Activated CD4-positive, alpha-beta T cell treated with anti-CD3 and anti-CD28 coated beads, Interleukin-2, amount 50 U/mL, for 24 hours (primary cell): Measurements from ENCODE around the gene SVIL.
"Not testable (repeated sequence)": the region's sequence is repeated elsewhere in the genome, so short reads cannot be mapped to it uniquely, and the experiment has no call there.

ENCODE experiments used
- DNase-seq, 2 donors: peaks; one replicate each; pipeline ENCODE4 v3.0.0-alpha.2; 2020; ENCODE audit warnings: low read depth in 1 of 2, low spot score in 1 of 2

SVIL gene

GRCh38 chr10:29623797-29624196, 11.0 kb downstream of the SVIL start:
- DNase-seq = no peak

DNA sequence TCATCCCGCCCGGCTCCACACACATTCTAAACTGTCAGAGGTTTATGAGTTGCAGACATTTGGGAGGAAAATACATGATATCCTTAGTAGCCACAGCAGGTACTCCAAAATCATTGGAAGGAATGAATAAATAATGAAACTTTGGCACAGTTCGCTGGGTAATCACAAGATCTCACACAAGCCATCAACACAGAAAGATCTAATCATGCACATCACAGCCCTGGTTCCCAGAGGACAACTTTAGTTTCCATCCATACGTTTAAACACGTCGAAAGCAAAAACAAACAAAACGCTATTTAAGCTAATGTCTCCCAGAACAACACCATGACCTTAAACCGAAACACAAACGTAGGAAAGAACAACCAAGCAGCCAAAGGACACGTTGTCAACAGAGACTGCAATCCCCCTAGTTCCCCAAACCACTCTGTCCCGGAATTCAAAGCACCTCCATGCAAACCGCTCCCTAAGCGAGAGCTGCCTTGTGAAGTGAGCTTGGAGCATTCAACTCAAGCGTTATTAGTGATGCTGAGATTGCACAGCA, 12.3 kb downstream of the SVIL start:
- DNase-seq = no peak

- no peak for DNase-seq
Measured at GRCh38 chr10:29621161-29621560, 13.6 kb downstream of the SVIL start.

DNA sequence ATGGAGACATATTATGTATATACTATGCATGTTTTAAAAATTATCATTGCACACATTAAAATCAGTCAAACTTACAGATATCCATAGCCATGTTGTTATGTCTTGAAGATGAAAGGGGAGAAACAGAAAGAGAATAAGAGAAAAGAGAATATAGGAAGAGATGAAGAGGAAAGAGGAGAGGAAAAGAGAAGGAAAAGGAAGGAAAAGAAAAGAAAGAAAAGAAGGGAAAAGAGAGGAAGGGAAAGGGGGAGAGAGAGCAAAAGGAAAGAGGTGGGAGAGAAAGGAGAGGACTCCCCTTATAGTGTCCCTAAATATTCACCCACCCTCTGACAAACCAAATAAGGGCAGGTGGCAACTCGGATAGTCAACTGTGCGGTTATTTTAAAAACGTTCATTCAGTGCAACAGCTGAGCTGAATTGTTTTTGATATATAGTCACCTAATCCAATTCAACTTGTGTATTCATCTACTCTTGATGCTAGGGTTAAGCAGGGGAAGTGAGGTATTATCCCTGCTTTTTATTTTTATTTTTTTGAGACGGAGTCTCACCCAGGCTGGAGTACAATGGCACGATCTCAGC, 14.6 kb downstream of the SVIL start:
- no peak for DNase-seq

DNA sequence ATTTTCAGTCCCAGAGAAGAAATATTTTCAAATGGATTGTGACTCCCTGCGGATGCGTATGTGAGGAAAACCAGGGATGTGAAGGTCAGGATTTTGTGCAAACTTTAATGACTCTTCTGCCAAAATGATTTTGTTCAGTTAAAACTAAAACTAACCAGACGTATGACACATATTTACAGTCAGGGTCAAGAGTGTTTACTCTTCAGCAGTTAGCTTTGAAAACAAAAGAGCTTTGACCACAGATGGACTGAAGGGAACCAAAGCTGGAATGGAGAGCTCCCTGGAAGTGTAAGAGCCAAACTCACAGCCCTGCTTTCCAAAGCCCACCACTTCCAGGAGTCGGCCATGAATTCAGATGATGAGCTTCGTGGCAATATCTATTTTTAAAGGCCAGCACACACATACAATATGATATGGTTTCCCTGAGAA, 15.5 kb downstream of the SVIL start:
- no peak for DNase-seq

DNA sequence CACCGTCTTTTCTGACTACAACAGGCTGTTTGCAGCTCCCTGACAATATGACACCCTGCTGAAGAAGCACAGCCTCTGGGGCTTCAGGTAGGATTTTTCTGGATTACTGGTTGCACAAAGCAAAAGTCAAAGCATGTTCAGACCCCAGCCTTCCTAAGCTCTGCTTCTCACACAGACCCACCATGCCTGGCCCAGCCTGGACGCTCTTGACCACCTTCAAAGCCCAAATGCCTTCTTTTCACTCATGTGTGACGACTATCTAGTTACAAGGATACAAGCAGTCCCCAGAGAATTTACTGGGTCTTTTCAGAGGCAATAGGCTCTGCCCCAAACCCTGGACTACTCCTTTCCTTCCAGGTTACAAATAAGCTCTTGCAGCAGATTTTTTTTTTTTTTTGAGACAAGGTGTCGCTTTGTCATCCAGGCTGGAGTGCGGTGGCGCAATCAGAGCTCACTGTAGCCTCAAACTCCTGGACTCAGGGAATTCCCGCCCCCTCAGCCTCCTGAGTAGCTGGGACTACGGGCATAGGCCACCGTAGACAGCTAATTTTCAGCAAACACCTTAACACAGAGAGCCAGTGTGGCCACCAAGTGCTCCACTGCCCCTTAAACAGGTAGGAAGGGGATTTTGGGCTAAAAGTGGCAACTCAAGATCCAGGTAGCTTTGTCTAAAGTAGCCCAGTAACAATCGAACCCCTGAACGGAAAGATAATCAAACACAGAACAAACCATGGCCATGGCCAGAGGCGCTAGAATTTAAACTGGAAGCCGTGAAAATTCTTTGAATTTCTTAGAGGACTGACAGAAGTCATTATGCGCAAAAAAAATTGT, 16.2 kb downstream of the SVIL start:
- DNase-seq = no peak

GRCh38 chr10:29617880-29618340, 16.9 kb downstream of the SVIL start:
- DNase-seq = no peak

DNA sequence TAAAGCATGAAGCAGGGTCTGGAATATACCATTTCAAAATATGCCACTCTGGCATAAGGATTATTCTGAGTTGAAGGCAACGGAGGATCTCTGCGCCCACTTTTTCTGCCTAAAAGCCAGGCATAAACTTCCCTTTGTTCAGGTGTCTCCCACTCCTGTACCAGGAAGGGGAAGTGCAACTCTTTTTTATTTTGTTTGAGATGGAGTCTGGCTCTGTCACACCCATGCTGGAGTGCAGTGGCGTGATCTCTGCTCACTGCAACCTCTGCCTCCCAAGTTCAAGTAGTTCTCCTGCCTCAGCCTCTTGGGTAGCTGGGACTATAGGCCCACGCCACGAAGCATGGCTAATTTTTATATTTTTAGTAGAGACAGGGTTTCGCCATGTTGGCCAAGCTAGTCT, 18.2 kb downstream of the SVIL start:
- DNase-seq = no peak

GRCh38 chr10:29615195-29615594, 19.6 kb downstream of the SVIL start:
- DNase-seq = no peak

GRCh38 chr10:29614289-29614688, 20.5 kb downstream of the SVIL start:
- not testable (repeated sequence) for DNase-seq

DNA sequence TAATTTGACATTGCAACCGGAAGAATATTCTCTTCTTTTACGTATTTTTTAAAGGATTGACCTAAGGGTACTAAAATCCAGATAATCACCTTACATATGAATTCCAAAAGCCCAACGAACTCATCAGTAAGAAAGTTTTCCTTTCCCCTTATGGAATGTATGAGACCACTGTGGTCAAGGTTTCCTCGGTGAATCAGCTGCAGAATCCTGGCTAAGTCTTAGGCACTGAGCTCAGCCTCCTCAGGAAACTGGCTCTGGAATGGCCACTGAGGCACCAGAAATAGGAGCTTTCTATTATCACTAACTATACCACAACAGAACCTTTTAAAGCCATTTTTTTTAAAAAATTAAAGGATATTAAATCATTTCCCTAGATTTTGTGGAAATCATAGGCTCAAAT, 21.0 kb downstream of the SVIL start:
- no peak for DNase-seq

DNA sequence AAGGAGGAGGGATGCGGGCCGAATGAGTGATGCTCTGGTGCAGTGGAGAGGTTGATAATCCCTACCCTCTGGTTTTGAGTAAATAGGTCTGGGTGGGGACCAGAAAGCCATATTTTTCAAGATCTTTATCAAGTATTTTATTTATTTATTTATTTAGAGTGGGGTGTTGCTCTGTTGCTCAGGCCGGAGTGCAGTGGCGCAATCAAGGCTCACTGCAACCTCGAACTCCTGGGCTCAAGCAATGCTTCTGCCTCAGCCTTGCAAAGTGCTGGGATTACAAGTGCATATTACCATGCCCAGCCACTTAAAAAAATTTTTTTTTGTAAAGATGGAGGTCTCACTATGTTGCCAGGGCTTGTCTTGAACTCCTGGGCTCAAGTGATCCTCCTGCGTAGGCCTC, 21.6 kb downstream of the SVIL start:
- DNase-seq = no peak

DNA sequence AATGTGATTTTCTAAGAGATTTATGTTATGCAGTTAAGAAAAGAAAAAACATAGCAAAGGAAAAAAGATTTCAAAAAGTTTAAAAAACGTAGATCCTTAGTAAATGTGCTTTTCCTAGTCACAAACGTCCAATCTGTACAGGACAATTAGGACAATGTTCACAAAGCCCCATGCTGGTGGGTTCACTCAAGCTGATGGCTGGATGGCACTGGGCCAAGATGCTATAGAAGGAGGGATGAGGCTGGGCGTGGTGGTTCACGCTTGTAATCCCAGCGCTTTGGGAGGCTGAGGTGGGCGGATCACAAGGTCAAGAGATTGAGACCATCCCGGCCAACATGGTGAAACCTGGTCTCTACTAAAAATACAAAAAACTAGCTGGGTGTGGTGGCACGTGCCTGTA, 22.1 kb downstream of the SVIL start:
- DNase-seq = no peak

- no peak for DNase-seq
Measured at GRCh38 chr10:29611781-29612381, 22.9 kb downstream of the SVIL start.

DNA sequence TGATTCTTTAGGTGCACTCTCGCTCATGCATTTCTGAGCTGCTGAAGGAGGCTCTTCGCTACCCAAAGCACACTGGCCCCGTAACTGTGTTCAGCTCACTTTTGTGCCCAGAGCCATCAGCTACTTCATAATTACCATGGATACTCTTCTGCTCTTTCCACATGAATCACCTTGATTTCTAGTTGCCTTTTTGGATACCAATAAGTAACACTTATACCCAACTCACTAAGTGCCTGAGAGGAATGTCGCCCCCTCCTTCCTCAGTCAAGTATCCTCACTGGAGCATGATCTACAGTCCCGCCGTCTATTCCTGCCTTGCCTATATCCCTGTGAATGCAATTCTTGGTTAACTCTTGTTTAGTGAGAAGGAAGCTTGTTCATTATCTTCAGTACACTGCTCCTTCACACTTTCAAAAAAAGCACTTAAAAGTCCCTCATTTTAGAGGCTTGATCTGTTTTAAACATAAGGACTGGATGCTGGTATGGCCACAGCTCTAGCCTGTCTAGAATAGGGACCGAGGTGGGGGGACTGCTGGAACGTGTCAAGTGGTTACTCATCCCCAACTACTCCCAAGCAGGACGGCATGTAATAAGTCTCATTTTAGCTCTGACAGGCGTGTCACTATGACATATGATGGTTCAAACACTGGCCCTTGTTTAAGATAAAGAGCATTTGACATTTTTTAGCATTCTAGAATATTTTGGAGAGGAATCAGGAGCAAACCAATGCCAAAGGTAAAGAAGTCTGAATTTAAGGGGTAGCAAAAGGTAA, 23.7 kb downstream of the SVIL start:
- DNase-seq = no peak

DNA sequence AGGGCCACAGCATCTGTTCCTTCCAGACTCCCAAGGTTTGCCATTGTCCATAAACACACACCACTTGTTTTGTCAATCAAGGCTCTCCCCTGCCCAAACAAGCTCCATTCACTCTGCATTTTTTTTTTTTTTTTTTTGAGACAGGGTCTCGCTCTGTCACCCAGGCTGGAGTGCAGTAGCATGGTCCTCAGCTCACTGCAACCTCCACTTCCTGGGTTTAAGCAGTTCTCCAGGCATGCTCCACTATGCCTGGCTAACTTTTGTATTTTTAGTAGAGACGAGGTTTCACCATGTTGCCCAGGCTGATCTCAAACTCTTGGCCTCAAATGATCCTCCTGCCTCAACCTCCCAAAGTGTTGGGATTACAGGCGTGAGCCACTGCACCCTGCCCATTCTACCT, 24.4 kb downstream of the SVIL start:
- not testable (repeated sequence) for DNase-seq

DNA sequence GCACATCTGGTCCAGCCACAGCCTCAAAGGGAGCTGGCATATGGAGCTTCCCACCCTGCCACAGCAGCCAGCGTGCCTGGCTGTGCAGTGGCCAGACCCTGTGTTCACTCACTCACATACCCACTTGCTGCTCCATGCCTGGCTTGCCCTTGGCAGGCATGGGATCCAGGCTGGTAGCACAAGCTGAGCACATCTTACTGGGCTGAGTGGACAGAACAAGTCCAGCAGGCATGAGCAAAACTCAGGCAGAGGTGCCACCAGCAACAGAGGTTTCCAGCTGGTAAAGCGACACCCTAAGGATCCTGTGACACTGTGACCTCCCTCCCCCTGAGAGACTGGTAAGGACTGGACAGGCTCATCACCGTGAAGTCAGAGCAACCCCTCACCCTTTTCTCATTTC, 25.1 kb downstream of the SVIL start:
- DNase-seq = no peak

- DNase-seq = no peak
Measured at GRCh38 chr10:29608476-29609301, 26.1 kb downstream of the SVIL start.

GRCh38 chr10:29608062-29608461, 26.7 kb downstream of the SVIL start:
- no peak for DNase-seq

DNA sequence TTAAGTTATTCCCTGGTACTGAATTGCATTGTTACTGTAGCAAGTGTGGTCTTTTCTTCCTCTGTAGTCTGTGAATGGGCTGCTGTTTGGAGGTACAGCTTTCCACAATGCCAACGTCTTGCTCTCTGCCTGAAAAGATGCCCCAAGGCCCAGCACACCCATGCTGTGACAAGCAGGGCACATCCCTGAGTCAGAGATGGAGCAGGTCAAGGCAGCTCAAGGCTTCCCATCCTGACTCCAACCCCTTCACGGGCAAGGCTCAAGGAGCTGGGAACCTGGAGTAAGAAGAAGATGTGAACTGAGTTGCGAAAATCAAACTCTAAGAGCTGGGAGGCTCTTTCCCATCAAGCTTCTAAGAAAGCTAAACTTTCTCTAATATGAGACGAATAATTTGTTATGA, 27.2 kb downstream of the SVIL start:
- no peak for DNase-seq
